AG04450 (cell line): ENCODE results near the gene ZNF592. TPM values are rescaled to one million over a fixed set of nuclear protein-coding genes. Genes with fewer than 3 reads are reported as not detected.

Source experiments
- CTCF ChIA-PET: fragments of 300-600, 350-600 bp; formaldehyde crosslinking; extraction: SDS; loops from one replicate; lab custom pipeline; 2022; ENCODE audit warnings: antibody characterized with exemption, inconsistent platforms; lab: Charles Lee
- POLR2A ChIA-PET: fragments of 350-600 bp; formaldehyde crosslinking; extraction: SDS; loops from one replicate; lab custom pipeline; 2021; ENCODE audit warnings: antibody characterized with exemption, inconsistent platforms; lab: Yijun Ruan, JAX
- DNase-seq: peaks from one replicate; pipeline ENCODE4 v3.0.0-alpha.2; 2011; ENCODE audit warnings: low read depth, low spot score
- H3K27ac ChIP-seq: one replicate; pipeline ENCODE4 v1.5.1; 2012; ENCODE audit warnings: low read depth, low read length, control low read depth
- H3K27me3 ChIP-seq: one replicate; pipeline ENCODE4 v1.6.0; 2012; ENCODE audit warnings: low read length; ENCODE audit not compliant: control insufficient read depth, insufficient read depth
- H3K4me3 ChIP-seq: 2 replicates; pipeline ENCODE4 v1.5.1; 2011; ENCODE audit warnings: mild to moderate bottlenecking, low read depth, low read length, control low read depth
- H3K9me3 ChIP-seq: 2 replicates; pipeline ENCODE4 v1.5.1; 2012; ENCODE audit warnings: low read length; ENCODE audit not compliant: control insufficient read depth, insufficient read depth
- CTCF ChIP-seq: IDR thresholded peaks from 2 replicates; pipeline ENCODE4 v1.5.1; 2011; ENCODE audit warnings: low read depth, low read length, control low read depth, inconsistent platforms
- polyA plus RNA-seq: library from polyadenylated mRNA; depleted of rRNA; stranded (reverse); fragments of >200 nt; gene quantifications from 2 replicates; pipeline ENCODE4 v1.2.3, GENCODE V29; 2011; rRNA removed
- small RNA-seq: library from RNA; depleted of rRNA; stranded (forward); fragments of <200 nt; gene quantifications from one replicate; pipeline ENCODE3, GENCODE V24; 2012; ENCODE audit warnings: low read depth; ENCODE audit not compliant: insufficient read length

Gene ZNF592
- polyA plus RNA-seq, 1 experiment = 6.2 TPM

GRCh38 chr15:84855136-84855535 lies 106.7 kb downstream of the ZNF592 start:
- POLR2A ChIA-PET = no interaction called here
- DNase-seq = no peak
- CTCF ChIA-PET = no interaction called here
- no peak for TF ChIP-seq CTCF
- H3K9me3 ChIP-seq = no peaks in the 10 kb centered on the region
- peaks cover 8% of the 10 kb centered on the region for H3K27me3 ChIP-seq
- no peak overlapping the region for H3K4me3 ChIP-seq
- no peak overlapping the region for H3K27ac ChIP-seq

GRCh38 chr15:84855765-84856164 lies 107.4 kb downstream of the ZNF592 start:
- Histone ChIP-seq H3K27ac (no peak overlapping the region), H3K4me3 (no peak overlapping the region), H3K27me3 (peaks cover 13% of the 10 kb centered on the region), H3K9me3 (no peaks in the 10 kb centered on the region)
- CTCF ChIA-PET = no interaction called here
- POLR2A ChIA-PET = no interaction called here
- TF ChIP-seq CTCF = no peak
- DNase-seq = no peak

Small RNA genes within 50 kb of the gene (small RNA-seq; reads per million reads assigned to genes)
- not detected for gene RF00402

Other genes starting within 250 kb of the ZNF592 start
- 16.2 and 17.0 TPM in 2 replicates for gene ZSCAN2, start 147.6 kb upstream of the ZNF592 start, polyA plus RNA-seq
- 18.7 and 19.0 TPM in 2 replicates for gene WDR73, start 94.3 kb upstream of the ZNF592 start, polyA plus RNA-seq
- 3.3 and 3.8 TPM in 2 replicates for gene NMB, start 90.4 kb upstream of the ZNF592 start, polyA plus RNA-seq
- gene SEC11A, start 32.5 kb upstream of the ZNF592 start, polyA plus RNA-seq = 218 and 324 TPM in 2 replicates
- gene ALPK3, start 68.8 kb downstream of the ZNF592 start, polyA plus RNA-seq = 0.04 and 0.09 TPM in 2 replicates
- gene SLC28A1, start 136.1 kb downstream of the ZNF592 start, polyA plus RNA-seq = not detected in 2 replicates
- gene PDE8A, start 233.3 kb downstream of the ZNF592 start, polyA plus RNA-seq = 35.8 and 48.4 TPM in 2 replicates